ENCODE data around the gene SCUBE2. TPM values are rescaled to one million over a fixed set of nuclear protein-coding genes. Genes with fewer than 3 reads are reported as not detected.

SCUBE2 gene
- total and polyA plus RNA-seq, 2 donors (not counting 3 experiments of a cell fraction or from before 2014, with no cell fraction given): 0.55 to 3.5 TPM

- Histone ChIP-seq H3K36me3 (ENCODE audit: control insufficient read depth in 2 of 2, extremely low read depth in 1 of 2, insufficient read depth in 2 of 2, low read length in 2 of 2) (no peaks in the 10 kb centered on the region), H3K27ac (ENCODE audit: insufficient read depth, low read depth, low read length) (no peak overlapping the region), H3K4me1 (ENCODE audit: control insufficient read depth, extremely low read depth, insufficient read depth, low read length) (no peaks in the 10 kb centered on the region), H3K27me3 (ENCODE audit: control insufficient read depth in 2 of 2, insufficient read depth in 2 of 2, low read length in 2 of 2) (peaks cover 1% of the 10 kb centered on the region in 2 experiments), H3K4me3 (replicated peaks in 1 of 3; ENCODE audit: insufficient read depth in 1 of 3, low read depth in 1 of 3, low read length in 3 of 3) (no peak overlapping the region), H4K20me1 (replicated peaks; ENCODE audit: control insufficient read depth, extremely low read depth, insufficient read depth, low read length) (no peaks in the 10 kb centered on the region), H3K4me2 (ENCODE audit: insufficient read depth, low read length) (no peak overlapping the region), H3K9me1 (replicated peaks; ENCODE audit: control insufficient read depth, extremely low read depth, insufficient read depth, low read length) (no peaks in the 10 kb centered on the region), H3K9me3 (replicated peaks; ENCODE audit: control insufficient read depth, insufficient read depth, low read length) (no peaks in the 10 kb centered on the region), H2AFZ (ENCODE audit: low read depth, low read length) (no peak overlapping the region), H3K9ac (replicated peaks; ENCODE audit: extremely low read depth, insufficient read depth, low read length) (no peak overlapping the region), H3K79me2 (ENCODE audit: control insufficient read depth, insufficient read depth, low read length) (no peaks in the 10 kb centered on the region)
- FAIRE-seq (no peak), DNase-seq (ENCODE audit: low read depth, low spot score) (no peak)
- POLR2A ChIA-PET: no interaction called here
- intact Hi-C loops (cut with micrococcal nuclease) (no loop called here), dilution Hi-C loops (cut with MboI; ENCODE audit: extremely low pct_ligation_motif_present, low sequenced_read_pairs) (no loop called here)
- CTCF ChIA-PET: interaction anchor here (2.4 to 3.0 kb wide), 3 partner anchors 8 to 108 kb away, joined by 6 to 29 read pairs (median 8); no protein-coding TSS in a partner anchor
- no TSS peak for BruUV-seq (replicated peaks)
- TF ChIP-seq MYC (IDR thresholded peaks at IDR 0.05; ENCODE audit: low read depth, low read length): no peak
- TF ChIP-seq POLR2A (IDR thresholded peaks at IDR 0.05; ENCODE audit: low read depth, low read length): no peak
- TF ChIP-seq, protein P1, sequence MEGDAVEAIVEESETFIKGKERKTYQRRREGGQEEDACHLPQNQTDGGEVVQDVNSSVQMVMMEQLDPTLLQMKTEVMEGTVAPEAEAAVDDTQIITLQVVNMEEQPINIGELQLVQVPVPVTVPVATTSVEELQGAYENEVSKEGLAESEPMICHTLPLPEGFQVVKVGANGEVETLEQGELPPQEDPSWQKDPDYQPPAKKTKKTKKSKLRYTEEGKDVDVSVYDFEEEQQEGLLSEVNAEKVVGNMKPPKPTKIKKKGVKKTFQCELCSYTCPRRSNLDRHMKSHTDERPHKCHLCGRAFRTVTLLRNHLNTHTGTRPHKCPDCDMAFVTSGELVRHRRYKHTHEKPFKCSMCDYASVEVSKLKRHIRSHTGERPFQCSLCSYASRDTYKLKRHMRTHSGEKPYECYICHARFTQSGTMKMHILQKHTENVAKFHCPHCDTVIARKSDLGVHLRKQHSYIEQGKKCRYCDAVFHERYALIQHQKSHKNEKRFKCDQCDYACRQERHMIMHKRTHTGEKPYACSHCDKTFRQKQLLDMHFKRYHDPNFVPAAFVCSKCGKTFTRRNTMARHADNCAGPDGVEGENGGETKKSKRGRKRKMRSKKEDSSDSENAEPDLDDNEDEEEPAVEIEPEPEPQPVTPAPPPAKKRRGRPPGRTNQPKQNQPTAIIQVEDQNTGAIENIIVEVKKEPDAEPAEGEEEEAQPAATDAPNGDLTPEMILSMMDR (IDR thresholded peaks at IDR 0.05; ENCODE audit: extremely low read depth in 1 of 2, insufficient read depth in 1 of 2, low read depth in 1 of 2, low read length in 2 of 2): no peak
- TF ChIP-seq JUN (IDR thresholded peaks at IDR 0.05; ENCODE audit: borderline replicate concordance, insufficient read depth, insufficient read length, low read depth): no peak
- no peak for TF ChIP-seq POLR2AphosphoS5 (IDR thresholded peaks at IDR 0.05; ENCODE audit: insufficient read depth, low read depth, low read length)
- TF ChIP-seq EZH2 (IDR thresholded peaks at IDR 0.05; ENCODE audit: borderline replicate concordance, low read depth, low read length, severe bottlenecking): no peak
- no peak for TF ChIP-seq GATA2 (IDR thresholded peaks at IDR 0.05; ENCODE audit: insufficient read depth, insufficient read length, low read depth, low read length)
- TF ChIP-seq, protein P2, sequence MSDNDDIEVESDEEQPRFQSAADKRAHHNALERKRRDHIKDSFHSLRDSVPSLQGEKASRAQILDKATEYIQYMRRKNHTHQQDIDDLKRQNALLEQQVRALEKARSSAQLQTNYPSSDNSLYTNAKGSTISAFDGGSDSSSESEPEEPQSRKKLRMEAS (IDR thresholded peaks at IDR 0.05; ENCODE audit: insufficient read depth, insufficient read length): no peak
- no peak for TF ChIP-seq FOS (IDR thresholded peaks at IDR 0.05; ENCODE audit: borderline replicate concordance, insufficient read depth, low read length)
Measured at GRCh38 chr11:9029422-9029821, 62.0 kb downstream of the SCUBE2 start.
